ENCODE data around the gene TUT4. TPM values are rescaled to one million over a fixed set of nuclear protein-coding genes. Genes with fewer than 3 reads are reported as not detected.

Gene TUT4
- total RNA-seq, 2 experiments from 2014 or later, result 48.1 to 51.2 TPM

GRCh38 chr1:52444463-52444862, 108.4 kb downstream of the TUT4 start:
- Mint-ChIP-seq H3K27ac (no peak overlapping the region), H3K36me3 (ENCODE audit: low read depth) (peaks cover 13% of the 10 kb centered on the region), H3K4me1 (ENCODE audit: low read depth) (no peaks in the 10 kb centered on the region), H3K9me3 (no peaks in the 10 kb centered on the region), H3K4me3 (no peak overlapping the region), H3K27me3 (ENCODE audit: low read depth) (no peaks in the 10 kb centered on the region)
- CTCF ChIA-PET, result no interaction called here
- intact Hi-C loops (cut with micrococcal nuclease), result no loop called here
- DNase-seq, result no peak

DNA sequence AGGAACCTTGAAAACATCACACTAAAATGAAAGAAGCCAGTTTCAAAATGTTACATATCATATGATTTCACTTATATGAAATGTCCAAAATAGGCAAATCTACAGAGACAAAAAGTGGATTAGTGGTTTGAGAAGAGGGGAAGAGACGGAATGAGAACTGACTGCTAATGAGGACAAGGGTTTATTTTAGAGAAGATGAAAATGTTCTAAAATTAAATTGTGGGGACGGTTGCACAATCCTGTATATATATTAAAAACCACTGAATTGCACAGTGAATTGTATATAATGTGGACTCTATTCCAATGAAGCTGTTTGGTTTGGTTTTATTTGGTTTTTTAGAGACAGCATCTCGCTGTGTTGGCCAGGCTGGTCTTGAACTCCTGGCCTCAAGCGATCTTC, 112.9 kb downstream of the TUT4 start:
- Mint-ChIP-seq H3K36me3 (ENCODE audit: low read depth) (peaks cover 16% of the 10 kb centered on the region), H3K4me1 (ENCODE audit: low read depth) (no peaks in the 10 kb centered on the region), H3K9me3 (no peaks in the 10 kb centered on the region), H3K4me3 (no peak overlapping the region), H3K27ac (no peak overlapping the region), H3K27me3 (ENCODE audit: low read depth) (no peaks in the 10 kb centered on the region)
- intact Hi-C loops (cut with micrococcal nuclease), result no loop called here
- DNase-seq, result no peak
- CTCF ChIA-PET, result interaction anchor here (1.6 kb wide), 1 partner anchor 35 kb away, joined by 3 read pairs; no protein-coding TSS in a partner anchor

DNA sequence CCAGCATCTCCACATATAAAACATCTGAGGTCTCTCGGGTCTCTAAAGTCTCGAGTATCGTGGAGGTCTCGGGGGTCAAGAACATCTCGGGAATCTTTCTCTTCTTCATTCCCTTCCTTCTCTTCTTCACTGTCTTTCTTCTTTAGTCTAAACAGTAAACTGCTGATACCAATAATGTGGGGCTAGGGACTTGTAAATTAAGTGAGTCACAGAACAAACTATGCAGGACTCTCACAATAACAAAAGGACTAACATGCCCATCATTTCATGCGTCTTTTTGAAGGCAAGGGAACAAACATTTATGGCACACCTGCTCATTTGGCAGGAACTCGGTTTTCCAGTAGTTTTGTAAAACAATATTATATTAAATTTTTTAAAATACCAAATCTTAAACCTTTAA, 116.1 kb downstream of the TUT4 start:
- CTCF ChIA-PET, result no interaction called here
- no peaks in the 10 kb centered on the region for H3K4me1 Mint-ChIP-seq (ENCODE audit: low read depth)
- intact Hi-C loops (cut with micrococcal nuclease), result no loop called here
- peaks cover 16% of the 10 kb centered on the region for H3K36me3 Mint-ChIP-seq (ENCODE audit: low read depth)
- DNase-seq, result no peak
- H3K4me3 Mint-ChIP-seq, result no peak overlapping the region
- H3K9me3 Mint-ChIP-seq, result no peaks in the 10 kb centered on the region
- H3K27me3 Mint-ChIP-seq (ENCODE audit: low read depth), result no peaks in the 10 kb centered on the region
- H3K27ac Mint-ChIP-seq, result no peak overlapping the region

GRCh38 chr1:52435650-52436049, 117.2 kb downstream of the TUT4 start:
- peaks cover 18% of the 10 kb centered on the region for H3K36me3 Mint-ChIP-seq (ENCODE audit: low read depth)
- DNase-seq, result no peak
- H3K4me1 Mint-ChIP-seq (ENCODE audit: low read depth), result no peaks in the 10 kb centered on the region
- CTCF ChIA-PET, result no interaction called here
- H3K9me3 Mint-ChIP-seq, result no peaks in the 10 kb centered on the region
- no peaks in the 10 kb centered on the region for H3K27me3 Mint-ChIP-seq (ENCODE audit: low read depth)
- H3K4me3 Mint-ChIP-seq, result no peak overlapping the region
- intact Hi-C loops (cut with micrococcal nuclease), result no loop called here
- H3K27ac Mint-ChIP-seq, result no peak overlapping the region

- H3K27ac Mint-ChIP-seq, result no peak overlapping the region
- H3K36me3 Mint-ChIP-seq (ENCODE audit: low read depth), result peaks cover 19% of the 10 kb centered on the region
- no peak for DNase-seq
- no peaks in the 10 kb centered on the region for H3K27me3 Mint-ChIP-seq (ENCODE audit: low read depth)
- H3K4me1 Mint-ChIP-seq (ENCODE audit: low read depth), result no peaks in the 10 kb centered on the region
- intact Hi-C loops (cut with micrococcal nuclease), result no loop called here
- CTCF ChIA-PET, result interaction anchor here (0.7 kb wide), 1 partner anchor 250 kb away, joined by 4 read pairs; no protein-coding TSS in a partner anchor
- no peak overlapping the region for H3K4me3 Mint-ChIP-seq
- H3K9me3 Mint-ChIP-seq, result no peaks in the 10 kb centered on the region
These were observed 117.7 kb downstream of the TUT4 start for GRCh38 chr1:52435211-52435610.

DNA sequence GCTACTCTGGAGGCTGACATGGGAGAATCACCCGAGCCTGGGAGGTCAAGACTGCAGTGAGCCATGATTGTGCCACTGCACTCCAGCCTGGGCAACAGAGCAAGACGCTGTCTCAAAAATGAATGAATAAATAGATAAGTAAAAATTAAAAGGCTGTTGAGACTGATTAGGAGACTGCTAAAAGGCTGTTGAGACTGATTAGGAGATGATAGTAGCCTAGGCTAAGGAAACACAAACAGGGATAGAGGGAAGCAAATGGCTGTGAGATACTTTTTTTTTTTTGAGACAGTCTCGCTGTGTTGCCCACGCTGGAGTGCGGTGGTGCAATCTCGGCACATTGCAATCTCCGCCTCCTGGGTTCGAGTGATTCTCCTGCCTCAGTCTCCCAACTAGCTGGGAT, 120.1 kb downstream of the TUT4 start:
- intact Hi-C loops (cut with micrococcal nuclease), result no loop called here
- H3K9me3 Mint-ChIP-seq, result no peaks in the 10 kb centered on the region
- H3K36me3 Mint-ChIP-seq (ENCODE audit: low read depth), result peaks cover 20% of the 10 kb centered on the region
- H3K4me3 Mint-ChIP-seq, result no peak overlapping the region
- H3K27ac Mint-ChIP-seq, result no peak overlapping the region
- no peaks in the 10 kb centered on the region for H3K4me1 Mint-ChIP-seq (ENCODE audit: low read depth)
- CTCF ChIA-PET, result interaction anchor here (2.3 kb wide), 1 partner anchor 29 kb away, joined by 5 read pairs; the partner anchor contains the start of genes ORC1 and PRPF38A
- H3K27me3 Mint-ChIP-seq (ENCODE audit: low read depth), result no peaks in the 10 kb centered on the region
- no peak for DNase-seq

DNA sequence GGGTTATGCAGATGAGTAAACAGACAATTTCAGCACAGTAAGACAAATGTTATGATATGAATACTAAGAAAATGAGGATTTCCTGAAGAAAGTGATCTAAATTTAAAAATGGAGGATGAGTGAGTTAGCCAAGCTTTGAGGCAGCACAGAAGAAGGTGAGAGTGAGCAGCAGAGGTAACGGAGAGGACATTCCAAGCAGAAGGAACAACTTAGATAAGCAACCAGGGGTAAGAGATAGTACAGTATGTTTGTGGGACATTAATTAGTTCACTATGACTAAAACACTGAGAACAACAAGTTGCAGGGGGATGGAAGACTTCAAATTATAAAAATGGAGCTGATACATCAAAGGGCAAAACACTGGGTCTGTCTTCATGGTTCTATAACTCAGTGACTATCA, 125.7 kb downstream of the TUT4 start:
- no peak overlapping the region for H3K4me3 Mint-ChIP-seq
- no peaks in the 10 kb centered on the region for H3K9me3 Mint-ChIP-seq
- H3K4me1 Mint-ChIP-seq (ENCODE audit: low read depth), result peaks cover 42% of the 10 kb centered on the region
- H3K36me3 Mint-ChIP-seq (ENCODE audit: low read depth), result peaks cover 28% of the 10 kb centered on the region
- intact Hi-C loops (cut with micrococcal nuclease), result loop anchor here (10.0 kb wide), 1 partner anchor 498 kb away; the partner anchor contains the start of genes ECHDC2 and SCP2
- H3K27me3 Mint-ChIP-seq (ENCODE audit: low read depth), result no peaks in the 10 kb centered on the region
- DNase-seq, result no peak
- CTCF ChIA-PET, result interaction anchor here (1.2 kb wide), 1 partner anchor 23 kb away, joined by 4 read pairs; the partner anchor contains the start of genes ORC1 and PRPF38A
- H3K27ac Mint-ChIP-seq, result peak overlapping the region; percentile 7

- CTCF ChIA-PET, result interaction anchor here (0.6 to 1.2 kb wide), 3 partner anchors 15 to 22 kb away, joined by 3 to 4 read pairs (median 3); partner anchors contain the start of genes ORC1 and PRPF38A
- DNase-seq, result no peak
- peak overlapping the region; percentile 83 for H3K27ac Mint-ChIP-seq
- H3K4me1 Mint-ChIP-seq (ENCODE audit: low read depth), result peaks cover 42% of the 10 kb centered on the region
- H3K4me3 Mint-ChIP-seq, result no peak overlapping the region
- intact Hi-C loops (cut with micrococcal nuclease), result loop anchor here (10.0 kb wide), 1 partner anchor 498 kb away; the partner anchor contains the start of genes ECHDC2 and SCP2
- H3K27me3 Mint-ChIP-seq (ENCODE audit: low read depth), result no peaks in the 10 kb centered on the region
- no peaks in the 10 kb centered on the region for H3K9me3 Mint-ChIP-seq
- peaks cover 29% of the 10 kb centered on the region for H3K36me3 Mint-ChIP-seq (ENCODE audit: low read depth)
These were observed 126.5 kb downstream of the TUT4 start for GRCh38 chr1:52426371-52426770.

GRCh38 chr1:52424813-52425212, 128.1 kb downstream of the TUT4 start:
- no peaks in the 10 kb centered on the region for H3K27me3 Mint-ChIP-seq (ENCODE audit: low read depth)
- DNase-seq, result no peak
- H3K4me1 Mint-ChIP-seq (ENCODE audit: low read depth), result peaks cover 45% of the 10 kb centered on the region
- CTCF ChIA-PET, result interaction anchor here (1.4 to 2.5 kb wide), 2 partner anchors 21 to 263 kb away, joined by 5 to 9 read pairs; partner anchors contain the start of genes ORC1 and PRPF38A
- no peak overlapping the region for H3K4me3 Mint-ChIP-seq
- peak overlapping the region; percentile 83 for H3K27ac Mint-ChIP-seq
- intact Hi-C loops (cut with micrococcal nuclease), result loop anchor here (1.0 to 10.0 kb wide), 6 partner anchors 21 to 500 kb away; partner anchors contain the start of genes CC2D1B, ECHDC2, ORC1 and PRPF38A
- H3K36me3 Mint-ChIP-seq (ENCODE audit: low read depth), result peaks cover 26% of the 10 kb centered on the region
- H3K9me3 Mint-ChIP-seq, result no peaks in the 10 kb centered on the region

DNA sequence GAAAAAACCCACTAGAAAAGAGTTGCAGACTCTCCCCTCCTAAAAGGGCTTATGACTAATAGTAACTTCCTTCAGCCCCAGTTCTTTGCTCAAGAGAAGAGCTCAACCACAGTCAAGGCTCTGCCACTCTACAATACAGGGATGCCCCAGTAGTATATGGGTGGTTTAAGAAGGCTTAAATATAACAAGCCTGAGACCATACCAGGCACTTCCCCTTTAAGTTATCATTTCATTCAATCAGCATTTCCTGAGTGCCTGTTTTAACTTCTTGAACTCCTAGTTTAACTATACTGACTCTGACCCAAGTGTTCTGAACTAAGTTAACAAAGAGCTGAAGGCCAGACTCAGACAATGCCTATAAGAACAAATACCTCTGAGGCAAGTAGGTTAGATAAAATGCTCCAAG, 128.7 kb downstream of the TUT4 start:
- H3K4me1 Mint-ChIP-seq (ENCODE audit: low read depth), result peaks cover 51% of the 10 kb centered on the region
- DNase-seq, result peak; percentile 34
- CTCF ChIA-PET, result interaction anchor here (0.5 to 2.5 kb wide), 5 partner anchors 9 to 269 kb away, joined by 3 to 9 read pairs (median 4); partner anchors contain the start of genes ORC1, PRPF38A and TUT4
- H3K9me3 Mint-ChIP-seq, result no peaks in the 10 kb centered on the region
- peak overlapping the region; percentile 57 for H3K4me3 Mint-ChIP-seq
- H3K36me3 Mint-ChIP-seq (ENCODE audit: low read depth), result peaks cover 32% of the 10 kb centered on the region
- H3K27me3 Mint-ChIP-seq (ENCODE audit: low read depth), result no peaks in the 10 kb centered on the region
- H3K27ac Mint-ChIP-seq, result peak overlapping the region; percentile 83
- intact Hi-C loops (cut with micrococcal nuclease), result loop anchor here (1.0 to 10.0 kb wide), 6 partner anchors 20 to 501 kb away; partner anchors contain the start of genes CC2D1B, ECHDC2, ORC1 and PRPF38A

- Mint-ChIP-seq H3K9me3 (no peaks in the 10 kb centered on the region), H3K27me3 (ENCODE audit: low read depth) (no peaks in the 10 kb centered on the region), H3K4me1 (ENCODE audit: low read depth) (peaks cover 53% of the 10 kb centered on the region), H3K27ac (peak overlapping the region; percentile 83), H3K4me3 (peak overlapping the region; percentile 57), H3K36me3 (ENCODE audit: low read depth) (peaks cover 35% of the 10 kb centered on the region)
- CTCF ChIA-PET, result interaction anchor here (0.5 to 2.5 kb wide), 5 partner anchors 8 to 270 kb away, joined by 3 to 9 read pairs (median 4); partner anchors contain the start of genes ORC1, PRPF38A and TUT4
- intact Hi-C loops (cut with micrococcal nuclease), result loop anchor here (1.0 to 10.0 kb wide), 6 partner anchors 19 to 501 kb away; partner anchors contain the start of genes CC2D1B, ECHDC2, ORC1 and PRPF38A
- DNase-seq, result peak; percentile 79
These were observed 129.1 kb downstream of the TUT4 start for GRCh38 chr1:52423771-52424170.

DNA sequence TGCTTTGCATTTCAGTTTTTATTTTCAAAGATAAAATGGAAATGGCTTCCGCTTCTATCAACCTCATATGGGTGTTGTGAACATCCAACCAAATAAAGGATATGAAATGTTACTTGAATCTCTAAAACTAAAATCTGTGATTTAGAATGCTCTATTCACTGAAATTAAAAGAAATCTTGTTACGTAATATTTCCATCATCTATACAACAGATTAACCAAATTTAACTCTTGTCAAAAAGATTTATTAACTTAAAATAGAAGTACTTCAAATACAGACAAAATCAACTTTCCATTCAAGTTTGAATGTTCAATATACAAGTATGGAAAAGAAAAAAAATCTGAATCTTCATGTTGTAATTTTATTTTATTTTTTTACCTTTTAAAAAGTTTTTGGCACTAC, 129.8 kb downstream of the TUT4 start:
- no peak overlapping the region for H3K4me3 Mint-ChIP-seq
- DNase-seq, result no peak
- peak overlapping the region; percentile 68 for H3K27ac Mint-ChIP-seq
- no peaks in the 10 kb centered on the region for H3K27me3 Mint-ChIP-seq (ENCODE audit: low read depth)
- H3K9me3 Mint-ChIP-seq, result no peaks in the 10 kb centered on the region
- intact Hi-C loops (cut with micrococcal nuclease), result loop anchor here (5.0 to 10.0 kb wide), 2 partner anchors 264 to 502 kb away; partner anchors contain the start of genes ECHDC2 and SCP2
- H3K36me3 Mint-ChIP-seq (ENCODE audit: low read depth), result peaks cover 36% of the 10 kb centered on the region
- CTCF ChIA-PET, result interaction anchor here (1.1 to 2.5 kb wide), 3 partner anchors 8 to 130 kb away, joined by 3 to 9 read pairs (median 4); partner anchors contain the start of genes ORC1, PRPF38A and TUT4
- H3K4me1 Mint-ChIP-seq (ENCODE audit: low read depth), result peaks cover 58% of the 10 kb centered on the region

Data from activated naive CD4-positive, alpha-beta T cell treated with anti-CD3 and anti-CD28 coated beads for 36 hours (primary cell).